ENCODE measurements around the gene RGMA. TPM values are rescaled to one million over a fixed set of nuclear protein-coding genes. Genes with fewer than 3 reads are reported as not detected.
"Not testable (repeated sequence)": the region's sequence is repeated elsewhere in the genome, so short reads cannot be mapped to it uniquely, and the experiment has no call there.

The RGMA gene
- total RNA-seq, 2 donors from 2014 or later, result 22.1 to 55.7 TPM

DNA sequence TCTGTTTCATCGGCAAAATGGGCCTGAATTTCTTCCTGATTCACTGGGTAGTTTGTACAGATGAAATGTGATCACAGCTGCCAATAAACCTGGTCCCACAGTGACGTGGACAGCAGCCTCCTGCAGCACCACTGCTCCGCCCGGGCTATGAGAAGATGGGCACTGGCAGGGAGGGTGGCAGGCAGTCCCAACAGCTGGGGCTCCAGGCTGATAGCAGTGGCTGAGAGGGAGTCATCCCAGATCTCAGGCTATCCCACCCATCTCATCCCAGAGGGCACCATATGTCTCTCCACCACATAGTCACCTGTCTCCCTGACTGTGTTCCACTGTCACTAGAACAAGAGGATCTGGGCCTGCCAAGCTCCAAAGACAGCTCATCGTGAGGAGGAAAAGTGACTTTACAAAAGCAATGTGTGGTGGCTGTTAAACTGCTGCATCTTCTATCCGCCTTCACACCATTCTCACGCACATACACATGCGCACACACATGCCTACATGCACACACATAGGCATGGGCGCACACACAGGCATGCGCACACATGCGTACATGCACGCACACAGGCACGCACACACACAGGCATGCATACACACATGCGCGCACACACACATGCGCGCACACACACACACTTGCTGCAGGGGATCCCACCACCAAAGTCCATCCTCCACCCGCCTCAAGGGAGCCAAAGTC, 46.2 kb downstream of the RGMA start:
- ATAC-seq (ENCODE audit: insufficient number of reproducible peaks, low FRiP score, low read depth) (no peak), DNase-seq (ENCODE audit: low spot score) (no peak)
- H3K36me3 ChIP-seq, result peaks cover 28% of the 10 kb centered on the region
- TF ChIP-seq, protein P1, sequence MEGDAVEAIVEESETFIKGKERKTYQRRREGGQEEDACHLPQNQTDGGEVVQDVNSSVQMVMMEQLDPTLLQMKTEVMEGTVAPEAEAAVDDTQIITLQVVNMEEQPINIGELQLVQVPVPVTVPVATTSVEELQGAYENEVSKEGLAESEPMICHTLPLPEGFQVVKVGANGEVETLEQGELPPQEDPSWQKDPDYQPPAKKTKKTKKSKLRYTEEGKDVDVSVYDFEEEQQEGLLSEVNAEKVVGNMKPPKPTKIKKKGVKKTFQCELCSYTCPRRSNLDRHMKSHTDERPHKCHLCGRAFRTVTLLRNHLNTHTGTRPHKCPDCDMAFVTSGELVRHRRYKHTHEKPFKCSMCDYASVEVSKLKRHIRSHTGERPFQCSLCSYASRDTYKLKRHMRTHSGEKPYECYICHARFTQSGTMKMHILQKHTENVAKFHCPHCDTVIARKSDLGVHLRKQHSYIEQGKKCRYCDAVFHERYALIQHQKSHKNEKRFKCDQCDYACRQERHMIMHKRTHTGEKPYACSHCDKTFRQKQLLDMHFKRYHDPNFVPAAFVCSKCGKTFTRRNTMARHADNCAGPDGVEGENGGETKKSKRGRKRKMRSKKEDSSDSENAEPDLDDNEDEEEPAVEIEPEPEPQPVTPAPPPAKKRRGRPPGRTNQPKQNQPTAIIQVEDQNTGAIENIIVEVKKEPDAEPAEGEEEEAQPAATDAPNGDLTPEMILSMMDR (IDR thresholded peaks at IDR 0.05), result no peak
- no peak overlapping the region for H3K4me3 ChIP-seq
- peaks cover 0 to 8% of the 10 kb centered on the region in 2 donors for H3K4me1 ChIP-seq (ENCODE audit: control insufficient read depth in 1 of 2, low read depth in 2 of 2)
- peaks cover 5% of the 10 kb centered on the region for H3K9me3 ChIP-seq
- no peaks in the 10 kb centered on the region for H3K27me3 ChIP-seq (replicated peaks; ENCODE audit: insufficient read depth)
- H3K27ac ChIP-seq, result no peak overlapping the region

- ATAC-seq (ENCODE audit: insufficient number of reproducible peaks, low FRiP score, low read depth) (no peak), DNase-seq (ENCODE audit: low spot score) (no peak)
- Histone ChIP-seq H3K36me3 (peaks cover 23% of the 10 kb centered on the region), H3K4me3 (no peak overlapping the region), H3K27ac (no peak overlapping the region), H3K9me3 (peaks cover 5% of the 10 kb centered on the region), H3K4me1 (ENCODE audit: control insufficient read depth in 1 of 2, low read depth in 2 of 2) (peaks cover 0 to 13% of the 10 kb centered on the region in 2 donors), H3K27me3 (replicated peaks; ENCODE audit: insufficient read depth) (no peaks in the 10 kb centered on the region)
- TF ChIP-seq, protein P1 (IDR thresholded peaks at IDR 0.05), result no peak
These were observed 46.8 kb downstream of the RGMA start for GRCh38 chr15:93042211-93042610.

GRCh38 chr15:93041159-93041547, 47.9 kb downstream of the RGMA start:
- H3K4me1 ChIP-seq (ENCODE audit: control insufficient read depth in 1 of 2, low read depth in 2 of 2), result peaks cover 0 to 15% of the 10 kb centered on the region in 2 donors
- TF ChIP-seq, protein P1 (IDR thresholded peaks at IDR 0.05), result no peak
- H3K9me3 ChIP-seq, result peaks cover under 1% of the 10 kb centered on the region
- DNase-seq (ENCODE audit: low spot score) (no peak), ATAC-seq (ENCODE audit: insufficient number of reproducible peaks, low FRiP score, low read depth) (no peak)
- no peaks in the 10 kb centered on the region for H3K27me3 ChIP-seq (replicated peaks; ENCODE audit: insufficient read depth)
- no peak overlapping the region for H3K4me3 ChIP-seq
- H3K27ac ChIP-seq, result no peak overlapping the region
- H3K36me3 ChIP-seq, result peaks cover 14% of the 10 kb centered on the region

GRCh38 chr15:93040288-93041158, 48.5 kb downstream of the RGMA start:
- Histone ChIP-seq H3K27me3 (replicated peaks; ENCODE audit: insufficient read depth) (no peaks in the 10 kb centered on the region), H3K27ac (no peak overlapping the region), H3K36me3 (peaks cover 12% of the 10 kb centered on the region), H3K9me3 (no peaks in the 10 kb centered on the region), H3K4me1 (ENCODE audit: control insufficient read depth in 1 of 2, low read depth in 2 of 2) (peaks cover 0 to 15% of the 10 kb centered on the region in 2 donors), H3K4me3 (no peak overlapping the region)
- TF ChIP-seq, protein P1 (IDR thresholded peaks at IDR 0.05), result no peak
- DNase-seq (ENCODE audit: low spot score), result no peak
- no peak for ATAC-seq (ENCODE audit: insufficient number of reproducible peaks, low FRiP score, low read depth)

- peaks cover 0 to 15% of the 10 kb centered on the region in 2 donors for H3K4me1 ChIP-seq (ENCODE audit: control insufficient read depth in 1 of 2, low read depth in 2 of 2)
- H3K27me3 ChIP-seq (replicated peaks; ENCODE audit: insufficient read depth); ATAC-seq (ENCODE audit: insufficient number of reproducible peaks, low FRiP score, low read depth); H3K27ac ChIP-seq; DNase-seq (ENCODE audit: low spot score); H3K9me3 ChIP-seq; H3K4me3 ChIP-seq; H3K36me3 ChIP-seq: not testable (repeated sequence)
These were observed 49.3 kb downstream of the RGMA start for GRCh38 chr15:93039562-93040287.

Data from thoracic aorta (tissue), 2 donors.